Activated naive CD4-positive, alpha-beta T cell treated with anti-CD3 and anti-CD28 coated beads, Interleukin-2, amount 50 U/mL, for 24 hours (primary cell): ENCODE data around the gene DPYSL3.
"Not testable (repeated sequence)": the region's sequence is repeated elsewhere in the genome, so short reads cannot be mapped to it uniquely, and the experiment has no call there.

ENCODE experiments used
- H3K27ac Mint-ChIP-seq: one replicate; pipeline ENCODE4 v1.8.0; 2021; ENCODE audit warnings: mild to moderate bottlenecking, mixed read lengths
- H3K27me3 Mint-ChIP-seq: one replicate; pipeline ENCODE4 v1.8.0; 2021; ENCODE audit warnings: mixed read lengths
- H3K36me3 Mint-ChIP-seq: one replicate; pipeline ENCODE4 v1.8.0; 2021; ENCODE audit warnings: mixed read lengths
- H3K4me1 Mint-ChIP-seq: one replicate; pipeline ENCODE4 v1.8.0; 2021; ENCODE audit warnings: mixed read lengths
- H3K4me3 Mint-ChIP-seq: one replicate; pipeline ENCODE4 v1.8.0; 2021; ENCODE audit warnings: mild to moderate bottlenecking, mixed read lengths
- H3K9me3 Mint-ChIP-seq: one replicate; pipeline ENCODE4 v1.8.0; 2021; ENCODE audit warnings: mixed read lengths

The DPYSL3 gene

GRCh38 chr5:147509710-147510651, at the start of gene DPYSL3:
Gene DPYSL3 (minus strand): TSS chr5:147510068. CDS start chr5:147509858, 210 bp downstream.
- Mint-ChIP-seq H3K27me3 (peaks cover 33% of the 10 kb centered on the region), H3K36me3 (no peaks in the 10 kb centered on the region), H3K4me3 (no peak within 1 kb of the TSS), H3K27ac (no peak within 1 kb of the TSS), H3K4me1 (peaks cover 4% of the 10 kb centered on the region), H3K9me3 (no peaks in the 10 kb centered on the region)

DNA sequence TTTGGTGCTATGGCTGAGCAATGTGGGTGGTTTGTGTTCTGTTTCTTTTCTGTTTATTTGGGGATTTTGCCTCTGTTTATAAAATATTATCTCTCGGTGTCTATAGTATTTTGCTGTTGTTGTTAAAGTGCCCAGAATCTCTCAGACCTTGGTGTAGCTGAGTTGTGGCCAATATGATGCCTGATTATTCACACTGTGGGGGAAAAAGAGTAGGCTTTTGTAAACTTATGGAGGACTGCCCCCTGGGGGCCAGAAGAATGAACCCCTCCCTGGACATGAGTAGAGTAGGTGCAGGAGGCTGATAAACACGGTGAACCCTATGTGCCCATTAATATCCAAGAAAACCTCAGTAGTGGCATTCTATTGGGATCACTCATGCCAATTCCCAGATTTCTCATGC, 49.0 kb upstream of the DPYSL3 start:
- Mint-ChIP-seq H3K4me1 (no peaks in the 10 kb centered on the region), H3K9me3 (no peaks in the 10 kb centered on the region), H3K27me3 (no peaks in the 10 kb centered on the region), H3K4me3 (no peak overlapping the region), H3K36me3 (no peaks in the 10 kb centered on the region), H3K27ac (no peak overlapping the region)

- H3K9me3 Mint-ChIP-seq = no peaks in the 10 kb centered on the region
- H3K4me1 Mint-ChIP-seq = no peaks in the 10 kb centered on the region
- no peak overlapping the region for H3K4me3 Mint-ChIP-seq
- H3K36me3 Mint-ChIP-seq = no peaks in the 10 kb centered on the region
- no peaks in the 10 kb centered on the region for H3K27me3 Mint-ChIP-seq
- H3K27ac Mint-ChIP-seq = no peak overlapping the region
Measured at GRCh38 chr5:147557876-147558745, 48.2 kb upstream of the DPYSL3 start.

DNA sequence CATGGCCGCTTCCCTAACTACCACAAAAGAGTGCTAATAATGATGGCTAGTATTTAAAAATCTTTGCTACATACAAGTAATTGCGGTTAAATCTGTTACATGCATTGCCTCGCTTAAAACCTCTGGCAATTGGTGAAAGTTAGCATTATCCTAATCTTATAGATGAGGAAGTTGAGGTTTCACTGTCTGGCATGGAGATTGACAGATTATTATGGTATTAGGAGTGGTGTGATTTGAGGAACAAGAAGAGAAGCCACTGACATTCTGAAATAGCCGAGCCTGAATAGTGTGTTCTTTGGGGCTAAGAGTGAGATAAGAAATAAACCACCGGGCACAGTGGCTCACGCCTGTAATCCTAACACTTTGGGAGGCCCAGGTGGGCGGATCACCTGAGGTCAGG, 45.3 kb upstream of the DPYSL3 start:
- no peaks in the 10 kb centered on the region for H3K36me3 Mint-ChIP-seq
- no peaks in the 10 kb centered on the region for H3K4me1 Mint-ChIP-seq
- H3K27ac Mint-ChIP-seq = no peak overlapping the region
- no peaks in the 10 kb centered on the region for H3K9me3 Mint-ChIP-seq
- no peak overlapping the region for H3K4me3 Mint-ChIP-seq
- H3K27me3 Mint-ChIP-seq = no peaks in the 10 kb centered on the region

DNA sequence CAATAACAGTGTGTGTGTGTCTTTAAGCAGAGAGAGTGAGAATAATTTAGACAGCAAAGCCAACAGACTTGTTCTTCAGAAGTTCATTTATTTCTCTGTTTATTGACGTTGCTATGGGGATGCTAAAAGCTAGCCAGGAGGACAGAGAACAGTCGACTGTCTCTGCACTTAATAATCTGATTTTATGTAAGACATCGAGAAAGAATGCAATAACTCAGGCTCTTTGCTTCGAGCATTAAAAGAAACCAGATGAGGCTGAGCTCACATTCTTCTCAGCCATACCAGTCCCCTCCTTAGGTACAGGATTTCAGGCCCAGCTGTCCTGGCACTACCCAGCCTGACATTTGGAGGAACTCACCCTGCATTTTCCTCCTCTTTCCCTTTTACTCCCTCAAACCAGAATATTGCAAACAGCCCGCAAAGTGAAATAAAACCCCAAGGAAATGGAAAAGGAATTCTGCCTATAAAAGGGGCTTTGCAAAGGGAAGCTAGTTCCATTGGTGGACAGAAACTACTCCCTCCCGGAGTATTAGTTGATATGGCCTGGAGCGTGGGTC, 44.5 kb upstream of the DPYSL3 start:
- H3K4me3 Mint-ChIP-seq = no peak overlapping the region
- no peaks in the 10 kb centered on the region for H3K4me1 Mint-ChIP-seq
- H3K9me3 Mint-ChIP-seq = no peaks in the 10 kb centered on the region
- no peaks in the 10 kb centered on the region for H3K27me3 Mint-ChIP-seq
- no peak overlapping the region for H3K27ac Mint-ChIP-seq
- H3K36me3 Mint-ChIP-seq = no peaks in the 10 kb centered on the region

GRCh38 chr5:147553817-147554216, 43.9 kb upstream of the DPYSL3 start:
- H3K9me3 Mint-ChIP-seq, H3K27ac Mint-ChIP-seq, H3K27me3 Mint-ChIP-seq, H3K36me3 Mint-ChIP-seq, H3K4me3 Mint-ChIP-seq, H3K4me1 Mint-ChIP-seq: not testable (repeated sequence)

DNA sequence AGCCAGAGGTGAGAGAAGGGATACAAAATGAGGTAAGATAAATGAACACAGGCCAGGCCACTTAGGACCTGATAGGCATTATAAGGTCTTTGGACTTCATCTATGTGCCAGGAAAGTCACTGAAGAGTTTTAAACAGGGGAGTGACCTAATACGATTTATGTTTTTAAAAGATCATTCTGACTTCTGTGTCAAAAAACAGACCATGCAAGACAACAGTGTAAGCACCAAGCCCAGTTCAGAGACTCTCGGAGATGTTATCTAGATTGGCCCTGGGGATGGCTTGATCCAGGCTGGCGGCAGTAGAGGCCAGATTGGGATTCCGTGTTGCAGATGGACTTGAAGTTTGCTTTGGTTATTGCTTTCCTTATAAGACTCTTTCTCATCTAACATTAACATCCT, 43.0 kb upstream of the DPYSL3 start:
- no peaks in the 10 kb centered on the region for H3K27me3 Mint-ChIP-seq
- H3K27ac Mint-ChIP-seq = no peak overlapping the region
- H3K4me1 Mint-ChIP-seq = no peaks in the 10 kb centered on the region
- H3K9me3 Mint-ChIP-seq = no peaks in the 10 kb centered on the region
- H3K4me3 Mint-ChIP-seq = no peak overlapping the region
- H3K36me3 Mint-ChIP-seq = no peaks in the 10 kb centered on the region

GRCh38 chr5:147551677-147552076, 41.8 kb upstream of the DPYSL3 start:
- Mint-ChIP-seq H3K4me1 (no peaks in the 10 kb centered on the region), H3K9me3 (no peaks in the 10 kb centered on the region), H3K36me3 (no peaks in the 10 kb centered on the region), H3K4me3 (no peak overlapping the region), H3K27ac (no peak overlapping the region), H3K27me3 (no peaks in the 10 kb centered on the region)

GRCh38 chr5:147547730-147548129, 37.9 kb upstream of the DPYSL3 start:
- Mint-ChIP-seq H3K27ac (no peak overlapping the region), H3K27me3 (no peaks in the 10 kb centered on the region), H3K4me1 (no peaks in the 10 kb centered on the region), H3K9me3 (no peaks in the 10 kb centered on the region), H3K4me3 (no peak overlapping the region), H3K36me3 (no peaks in the 10 kb centered on the region)

GRCh38 chr5:147544556-147544955, 34.7 kb upstream of the DPYSL3 start:
- H3K27ac Mint-ChIP-seq = no peak overlapping the region
- H3K27me3 Mint-ChIP-seq = peaks cover 3% of the 10 kb centered on the region
- H3K36me3 Mint-ChIP-seq = no peaks in the 10 kb centered on the region
- H3K4me1 Mint-ChIP-seq = no peaks in the 10 kb centered on the region
- no peaks in the 10 kb centered on the region for H3K9me3 Mint-ChIP-seq
- no peak overlapping the region for H3K4me3 Mint-ChIP-seq

DNA sequence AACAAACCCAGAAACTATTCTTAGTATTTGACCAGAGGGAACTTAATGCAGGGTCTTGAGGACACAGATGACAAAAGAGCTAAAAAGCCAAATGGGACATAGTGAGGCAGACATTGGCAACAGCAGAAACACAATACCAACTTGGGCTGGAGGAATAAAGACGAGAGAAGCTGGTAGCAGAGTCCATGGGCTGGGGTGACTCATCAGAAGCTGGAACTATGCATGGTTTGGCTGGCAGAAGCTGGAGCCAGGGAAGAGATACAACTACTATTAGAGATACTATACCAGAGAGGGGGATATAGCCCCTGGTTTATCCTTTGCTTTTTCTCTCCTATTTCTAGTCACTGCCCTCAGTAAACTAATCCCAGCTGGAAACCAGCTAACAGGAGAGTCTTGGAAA, 29.2 kb upstream of the DPYSL3 start:
- H3K36me3 Mint-ChIP-seq = no peaks in the 10 kb centered on the region
- no peaks in the 10 kb centered on the region for H3K9me3 Mint-ChIP-seq
- H3K27ac Mint-ChIP-seq = no peak overlapping the region
- no peak overlapping the region for H3K4me3 Mint-ChIP-seq
- no peaks in the 10 kb centered on the region for H3K4me1 Mint-ChIP-seq
- H3K27me3 Mint-ChIP-seq = peaks cover 7% of the 10 kb centered on the region

- H3K9me3 Mint-ChIP-seq = no peaks in the 10 kb centered on the region
Measured at GRCh38 chr5:147538236-147538635, 28.4 kb upstream of the DPYSL3 start.

GRCh38 chr5:147534172-147534951, 24.5 kb upstream of the DPYSL3 start:
- no peaks in the 10 kb centered on the region for H3K4me1 Mint-ChIP-seq
- no peaks in the 10 kb centered on the region for H3K36me3 Mint-ChIP-seq
- peaks cover 4% of the 10 kb centered on the region for H3K27me3 Mint-ChIP-seq
- no peak overlapping the region for H3K4me3 Mint-ChIP-seq
- H3K9me3 Mint-ChIP-seq = no peaks in the 10 kb centered on the region
- no peak overlapping the region for H3K27ac Mint-ChIP-seq

More at GRCh38 chr5:147538236-147538635, 28.4 kb upstream of the DPYSL3 start:
- Mint-ChIP-seq H3K27ac (no peak overlapping the region), H3K4me3 (no peak overlapping the region), H3K27me3 (peaks cover 7% of the 10 kb centered on the region), H3K36me3 (no peaks in the 10 kb centered on the region), H3K4me1 (no peaks in the 10 kb centered on the region)

GRCh38 chr5:147532156-147532555, 22.3 kb upstream of the DPYSL3 start:
- H3K9me3 Mint-ChIP-seq = peaks cover 6% of the 10 kb centered on the region
- H3K36me3 Mint-ChIP-seq = no peaks in the 10 kb centered on the region
- no peak overlapping the region for H3K4me3 Mint-ChIP-seq
- H3K27ac Mint-ChIP-seq = no peak overlapping the region
- H3K27me3 Mint-ChIP-seq = peaks cover 2% of the 10 kb centered on the region
- H3K4me1 Mint-ChIP-seq = no peaks in the 10 kb centered on the region
